Measurements from ENCODE around the gene PPA1.
A peak's percentile ranks its signal among the peaks of the same experiment; 100 is the strongest.

Gene PPA1

DNA sequence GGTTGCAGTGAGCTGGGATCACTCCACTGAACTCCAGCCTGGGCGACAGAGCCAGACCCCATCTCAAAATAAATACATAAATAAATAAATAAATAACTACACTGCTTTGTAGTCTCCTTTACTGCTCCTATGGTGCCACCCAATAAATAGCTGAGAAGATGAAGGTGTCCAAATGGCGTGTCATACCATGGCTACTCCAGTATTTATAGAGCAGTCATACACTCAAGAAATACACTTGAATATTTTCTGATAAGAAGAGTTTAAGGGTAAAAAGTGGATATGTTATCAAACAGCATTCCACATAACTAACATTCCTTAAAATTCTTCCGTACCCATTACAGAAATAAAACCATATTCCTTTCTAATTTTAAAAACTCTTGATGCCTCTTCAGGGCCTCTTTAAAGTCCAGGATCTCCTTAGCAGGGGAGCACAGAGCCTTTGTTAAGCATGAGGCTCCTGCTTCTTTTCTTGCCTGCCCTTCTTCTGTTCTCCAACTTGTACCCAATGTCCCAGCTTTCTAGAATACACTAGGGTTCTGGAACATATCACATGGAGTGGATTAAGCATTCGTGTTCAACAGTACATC, 55.0 kb downstream of the PPA1 start:
- H3K27me3 ChIP-seq (replicated peaks), result no peaks in the 10 kb centered on the region
- no peak overlapping the region for H3K27ac ChIP-seq
- H3K36me3 ChIP-seq (replicated peaks), result no peaks in the 10 kb centered on the region
- TF ChIP-seq, protein P1, sequence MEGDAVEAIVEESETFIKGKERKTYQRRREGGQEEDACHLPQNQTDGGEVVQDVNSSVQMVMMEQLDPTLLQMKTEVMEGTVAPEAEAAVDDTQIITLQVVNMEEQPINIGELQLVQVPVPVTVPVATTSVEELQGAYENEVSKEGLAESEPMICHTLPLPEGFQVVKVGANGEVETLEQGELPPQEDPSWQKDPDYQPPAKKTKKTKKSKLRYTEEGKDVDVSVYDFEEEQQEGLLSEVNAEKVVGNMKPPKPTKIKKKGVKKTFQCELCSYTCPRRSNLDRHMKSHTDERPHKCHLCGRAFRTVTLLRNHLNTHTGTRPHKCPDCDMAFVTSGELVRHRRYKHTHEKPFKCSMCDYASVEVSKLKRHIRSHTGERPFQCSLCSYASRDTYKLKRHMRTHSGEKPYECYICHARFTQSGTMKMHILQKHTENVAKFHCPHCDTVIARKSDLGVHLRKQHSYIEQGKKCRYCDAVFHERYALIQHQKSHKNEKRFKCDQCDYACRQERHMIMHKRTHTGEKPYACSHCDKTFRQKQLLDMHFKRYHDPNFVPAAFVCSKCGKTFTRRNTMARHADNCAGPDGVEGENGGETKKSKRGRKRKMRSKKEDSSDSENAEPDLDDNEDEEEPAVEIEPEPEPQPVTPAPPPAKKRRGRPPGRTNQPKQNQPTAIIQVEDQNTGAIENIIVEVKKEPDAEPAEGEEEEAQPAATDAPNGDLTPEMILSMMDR (IDR thresholded peaks at IDR 0.05; ENCODE audit: low read depth, low read length, missing control alignments), result no peak
- no peak for DNase-seq
- in situ Hi-C loops (cut with HindIII; ENCODE audit: low pct_ligation_motif_present, low sequenced_read_pairs), result no loop called here
- H3K4me3 ChIP-seq (ENCODE audit: low read depth, low read length), result no peak overlapping the region

DNA sequence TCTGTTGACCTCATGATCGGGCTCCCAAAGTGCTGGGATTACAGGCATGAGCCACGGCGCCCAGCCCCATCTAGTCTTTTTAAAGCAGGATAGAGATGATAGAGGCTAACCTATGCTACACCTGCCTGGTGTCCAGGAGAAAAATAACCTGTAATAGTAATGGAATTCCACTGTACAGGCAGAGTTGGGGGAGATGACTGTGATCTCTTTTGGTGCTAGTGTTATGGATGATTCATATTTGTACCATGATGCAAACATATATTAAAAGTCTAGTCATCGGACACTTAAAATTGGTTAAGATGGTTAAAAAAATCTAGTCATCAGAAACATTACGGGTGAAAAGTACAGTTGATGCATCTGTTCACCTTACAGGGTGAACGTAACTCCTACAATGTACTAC, 56.8 kb downstream of the PPA1 start:
- no peak for DNase-seq
- Histone ChIP-seq H3K27ac (no peak overlapping the region), H3K4me3 (ENCODE audit: low read depth, low read length) (no peak overlapping the region), H3K27me3 (replicated peaks) (no peaks in the 10 kb centered on the region), H3K36me3 (replicated peaks) (no peaks in the 10 kb centered on the region)
- TF ChIP-seq, protein P1 (IDR thresholded peaks at IDR 0.05; ENCODE audit: low read depth, low read length, missing control alignments), result no peak
- in situ Hi-C loops (cut with HindIII; ENCODE audit: low pct_ligation_motif_present, low sequenced_read_pairs), result no loop called here

DNA sequence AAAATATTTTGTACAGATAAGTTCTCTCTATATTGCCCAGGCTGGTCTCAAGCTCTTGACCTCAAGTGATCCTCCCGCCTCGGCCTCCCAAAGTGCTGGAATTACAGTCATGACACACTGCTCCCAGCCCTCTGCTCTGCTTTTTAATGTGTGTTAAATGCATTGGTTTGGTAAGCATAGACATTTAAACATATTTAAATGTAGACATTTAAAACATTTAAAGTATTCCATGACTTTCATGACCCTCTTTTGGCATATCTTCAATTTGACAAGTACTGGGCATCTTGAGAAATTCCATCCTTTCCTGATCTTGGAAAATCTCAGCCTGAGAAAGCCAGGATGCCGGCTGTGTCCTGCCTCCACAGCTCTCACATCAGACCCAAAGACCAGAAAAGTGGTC, 57.7 kb downstream of the PPA1 start:
- H3K27me3 ChIP-seq (replicated peaks), result no peaks in the 10 kb centered on the region
- no peaks in the 10 kb centered on the region for H3K36me3 ChIP-seq (replicated peaks)
- in situ Hi-C loops (cut with HindIII; ENCODE audit: low pct_ligation_motif_present, low sequenced_read_pairs), result no loop called here
- DNase-seq, result no peak
- no peak overlapping the region for H3K27ac ChIP-seq
- no peak overlapping the region for H3K4me3 ChIP-seq (ENCODE audit: low read depth, low read length)
- TF ChIP-seq, protein P1 (IDR thresholded peaks at IDR 0.05; ENCODE audit: low read depth, low read length, missing control alignments), result no peak

DNA sequence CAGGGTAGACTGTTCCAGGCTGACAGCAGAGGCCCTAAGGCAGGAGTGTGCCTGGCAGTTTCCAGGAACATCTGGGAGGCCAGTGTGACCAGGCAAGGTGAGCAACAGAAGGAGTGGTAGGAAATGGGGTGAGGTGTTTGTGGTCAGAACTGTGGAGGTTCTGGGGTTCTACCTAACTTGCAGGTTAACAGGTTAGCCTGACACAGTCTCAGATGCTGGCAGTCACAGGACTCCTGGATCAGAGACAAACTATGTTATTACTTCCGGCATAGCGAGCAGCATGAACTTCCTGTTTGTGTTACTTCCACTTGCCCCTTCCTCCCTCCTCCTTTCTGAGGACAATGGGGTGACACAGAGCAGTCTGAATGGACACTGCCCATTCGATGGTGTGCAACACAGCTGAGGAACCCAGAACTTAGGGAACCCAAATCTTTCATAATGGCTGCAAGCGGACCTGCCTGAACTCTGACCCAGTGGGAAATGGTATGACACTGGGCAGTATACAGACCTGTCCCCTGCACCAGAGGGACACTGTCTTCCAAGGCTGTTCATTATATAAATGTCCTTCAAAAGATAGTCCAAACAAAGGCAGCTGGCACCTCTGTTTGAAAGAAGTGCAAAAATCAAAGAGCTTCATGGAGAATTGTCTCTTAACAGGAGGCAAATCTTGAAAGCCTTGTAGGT, 59.0 kb downstream of the PPA1 start:
- no peaks in the 10 kb centered on the region for H3K27me3 ChIP-seq (replicated peaks)
- in situ Hi-C loops (cut with HindIII; ENCODE audit: low pct_ligation_motif_present, low sequenced_read_pairs), result no loop called here
- peaks cover 3% of the 10 kb centered on the region for H3K36me3 ChIP-seq (replicated peaks)
- H3K4me3 ChIP-seq (ENCODE audit: low read depth, low read length), result no peak overlapping the region
- H3K27ac ChIP-seq, result no peak overlapping the region
- TF ChIP-seq, protein P1 (IDR thresholded peaks at IDR 0.05; ENCODE audit: low read depth, low read length, missing control alignments), result no peak
- DNase-seq, result no peak

DNA sequence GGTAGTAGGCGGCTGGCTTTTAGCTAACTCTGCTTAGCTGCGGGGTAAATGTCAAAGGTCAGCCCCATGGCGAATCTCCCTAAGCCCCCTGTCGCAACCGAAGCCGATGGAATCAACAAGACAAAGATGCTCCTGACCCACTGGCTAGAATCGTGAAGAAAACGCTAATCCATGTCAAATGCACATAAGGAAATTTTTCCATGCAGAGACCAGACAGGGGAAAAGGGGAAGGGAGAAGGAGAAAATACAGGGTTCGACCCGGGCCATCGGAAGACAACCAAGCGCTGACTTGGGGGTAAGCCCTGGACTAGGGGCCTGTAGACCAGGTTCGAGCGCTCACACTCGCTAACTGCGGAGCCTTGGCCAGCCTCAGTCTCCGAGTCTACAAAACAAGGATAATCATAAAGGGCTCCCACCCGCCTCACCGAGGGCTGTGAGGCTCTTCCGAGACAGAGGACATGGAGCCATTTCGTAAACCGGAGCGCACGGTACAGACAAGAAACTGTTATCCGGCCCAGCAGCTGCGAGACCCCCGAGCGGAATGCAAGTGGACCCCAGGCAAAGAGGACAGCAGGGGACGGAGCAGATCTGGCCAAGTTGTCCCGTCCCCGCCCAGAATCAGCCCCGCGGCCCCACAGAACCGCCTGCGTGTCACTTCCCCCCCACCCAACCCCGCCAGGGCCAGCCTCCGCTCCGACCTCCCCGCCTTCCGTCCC, 63.4 kb downstream of the PPA1 start:
- in situ Hi-C loops (cut with HindIII; ENCODE audit: low pct_ligation_motif_present, low sequenced_read_pairs), result no loop called here
- Histone ChIP-seq H3K27me3 (replicated peaks) (no peaks in the 10 kb centered on the region), H3K36me3 (replicated peaks) (peaks cover 19% of the 10 kb centered on the region), H3K27ac (peak overlapping the region; percentile 95), H3K4me3 (ENCODE audit: low read depth, low read length) (peak overlapping the region; percentile 98)
- no peak for DNase-seq
- TF ChIP-seq, protein P1 (IDR thresholded peaks at IDR 0.05; ENCODE audit: low read depth, low read length, missing control alignments), result no peak
